HTERT RPE-1 (cell line): Measurements from ENCODE around the gene RBM33.

Experiments used
- in situ Hi-C: fragments of 300-500 bp; cut with MboI; formaldehyde crosslinking; loops from 4 replicates; pipeline ENCODE4 v1.14.3; 2020; ENCODE audit warnings: low sequenced_read_pairs

RBM33 gene

DNA sequence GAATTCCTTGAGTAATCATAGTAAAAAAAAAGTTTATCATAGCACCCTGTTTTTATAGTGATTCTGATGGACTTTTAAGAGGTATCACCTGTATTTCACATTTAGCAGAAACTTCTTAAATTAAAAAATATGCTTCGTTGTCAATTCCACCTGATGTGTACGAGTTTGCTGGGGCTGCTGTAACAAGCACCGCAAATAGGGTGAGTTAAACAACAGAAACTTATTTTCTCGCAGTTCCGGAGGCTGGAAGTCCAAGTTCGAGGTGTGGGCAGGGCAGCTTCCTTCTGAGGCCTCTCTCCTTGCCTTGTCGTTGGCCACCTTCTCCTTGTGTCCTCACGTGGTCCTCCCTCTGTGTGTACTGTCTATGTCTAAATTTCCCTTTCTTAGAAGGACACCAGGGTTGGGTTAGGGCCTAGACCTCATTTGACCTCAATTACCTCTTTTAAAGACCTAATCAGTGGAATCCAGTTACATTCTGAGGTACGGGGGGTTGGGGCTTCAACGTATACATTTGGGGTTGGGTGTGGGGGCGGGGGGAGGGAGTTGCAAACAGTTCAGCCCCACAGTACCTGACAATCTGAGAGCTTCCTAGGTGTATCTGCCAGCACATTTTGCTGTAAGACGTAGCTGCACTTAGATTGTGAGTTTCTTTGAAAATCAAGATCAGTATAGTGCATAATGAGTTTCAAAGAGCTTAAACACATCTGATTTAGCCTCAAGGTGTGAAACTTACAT is 72.7 kb downstream of the RBM33 start:
- in situ Hi-C loops: no loop called here

GRCh38 chr7:155721056-155721455 is 76.6 kb downstream of the RBM33 start:
- in situ Hi-C loops: no loop called here

- in situ Hi-C loops: no loop called here
Measured at GRCh38 chr7:155722118-155722517, 77.7 kb downstream of the RBM33 start.

- in situ Hi-C loops: no loop called here
Measured at GRCh38 chr7:155722936-155723335, 78.5 kb downstream of the RBM33 start.

- in situ Hi-C loops: no loop called here
Measured at GRCh38 chr7:155724327-155725005, 80.0 kb downstream of the RBM33 start.

DNA sequence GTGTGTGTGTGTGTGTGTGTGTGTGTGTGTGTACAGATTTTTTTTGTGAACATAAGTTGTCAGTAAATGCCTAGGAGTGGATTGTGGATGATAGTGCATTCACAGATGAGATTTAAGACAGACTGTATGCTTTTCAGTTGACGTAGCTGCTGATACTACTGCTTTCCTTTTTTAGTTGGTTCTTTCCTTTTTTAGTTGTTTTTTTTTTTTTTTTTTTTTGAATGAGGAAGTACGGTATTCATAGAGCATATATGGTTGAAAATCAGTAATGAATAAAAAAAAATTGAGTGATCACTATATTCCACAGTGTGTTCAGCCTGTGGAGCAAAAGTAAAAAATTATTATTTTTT is 80.5 kb downstream of the RBM33 start:
- in situ Hi-C loops: no loop called here

DNA sequence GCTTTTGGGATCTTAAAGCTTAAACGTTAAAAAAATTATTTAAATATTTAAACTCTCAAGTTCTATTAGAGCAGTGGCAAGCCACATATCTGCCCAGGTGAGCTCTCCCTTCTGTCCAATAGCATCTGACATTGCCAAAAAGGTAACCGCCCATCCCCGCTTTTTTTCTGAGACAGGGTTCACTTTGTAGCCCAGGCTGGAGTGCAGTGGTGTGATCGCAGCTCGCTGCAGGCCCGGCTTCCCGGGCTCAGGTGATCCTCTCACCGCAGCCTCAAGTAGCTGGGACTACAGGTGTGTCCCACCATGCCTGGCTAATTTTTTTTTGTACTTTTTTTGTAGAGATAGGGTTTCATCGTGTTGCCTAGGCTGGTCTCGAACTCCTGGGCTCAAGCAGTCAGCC is 83.2 kb downstream of the RBM33 start:
- in situ Hi-C loops: no loop called here

DNA sequence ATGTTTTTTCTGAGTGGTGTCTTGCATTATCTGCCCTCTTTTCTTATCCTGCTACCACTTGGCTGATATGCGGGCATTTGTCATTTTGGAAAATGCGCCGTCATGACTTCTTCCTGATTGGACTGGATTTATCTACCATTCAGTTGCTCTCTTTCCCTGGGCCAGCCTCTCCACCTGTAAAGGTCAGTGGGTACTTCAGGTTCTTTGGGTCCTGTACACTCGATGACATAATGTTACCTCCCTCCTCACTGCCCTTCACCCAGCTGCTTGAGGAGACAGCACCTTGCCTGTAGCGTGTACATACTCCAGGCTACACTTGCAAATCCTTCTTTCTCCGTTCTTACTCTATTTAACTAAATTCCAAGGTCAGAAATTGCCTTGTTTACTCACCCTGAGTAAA is 83.7 kb downstream of the RBM33 start:
- in situ Hi-C loops: no loop called here

DNA sequence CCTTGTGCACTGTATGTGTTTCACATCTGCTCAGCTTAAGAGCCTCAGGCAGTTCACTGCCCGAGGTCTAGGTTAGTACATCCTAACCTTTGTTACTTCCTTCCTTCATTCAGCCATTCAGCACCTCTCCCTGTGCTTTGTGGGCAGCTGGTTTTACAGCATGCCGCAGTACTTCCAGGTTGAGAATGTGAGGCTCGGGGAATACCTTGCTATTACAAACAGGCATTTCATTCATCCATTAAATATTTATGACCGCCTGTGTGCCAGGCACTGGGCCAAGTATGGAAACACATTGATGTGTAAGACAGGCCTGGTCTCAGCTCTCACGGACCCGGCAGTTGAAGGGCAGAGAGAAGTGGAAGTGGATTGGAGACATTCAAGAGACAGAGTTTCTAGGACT is 85.4 kb downstream of the RBM33 start:
- in situ Hi-C loops: no loop called here

DNA sequence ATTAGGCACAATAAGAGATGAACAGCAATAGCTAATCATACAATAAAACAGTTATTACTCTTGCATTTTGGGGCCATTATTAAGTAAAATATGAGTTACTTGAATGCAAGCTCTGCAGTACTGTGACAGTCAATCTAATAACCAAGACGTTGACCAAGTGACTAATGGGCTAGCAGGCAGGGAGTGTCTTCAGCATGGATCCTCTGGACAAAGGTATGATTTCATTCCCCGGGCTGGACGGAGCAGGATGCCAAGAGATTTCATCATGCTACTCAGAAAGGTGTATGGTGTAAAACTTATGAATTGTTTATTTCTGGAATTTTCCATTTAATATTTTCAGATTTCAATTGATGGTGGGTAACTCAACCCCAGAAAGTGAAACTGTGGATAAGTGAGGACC is 86.9 kb downstream of the RBM33 start:
- in situ Hi-C loops: no loop called here

- in situ Hi-C loops: no loop called here
Measured at GRCh38 chr7:155731871-155732270, 87.4 kb downstream of the RBM33 start.

DNA sequence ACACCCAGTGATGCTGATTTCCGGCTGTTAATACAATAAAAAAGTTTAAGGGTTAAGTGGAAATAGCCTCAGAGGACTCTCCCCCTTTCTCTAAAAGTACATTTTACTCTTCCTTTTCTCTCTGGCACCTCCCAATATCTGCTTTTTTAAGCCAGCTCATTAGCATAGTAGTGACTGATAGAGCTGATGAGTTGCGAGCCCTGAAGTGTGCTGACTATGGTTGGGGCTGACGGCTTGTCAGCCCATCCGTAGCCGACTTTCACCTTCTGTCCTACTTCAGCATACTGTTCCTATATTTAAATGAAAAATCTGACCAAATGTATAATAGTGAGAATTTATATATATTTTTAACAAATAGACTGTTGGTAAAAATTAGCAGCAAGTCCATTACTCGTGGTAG is 87.8 kb downstream of the RBM33 start:
- in situ Hi-C loops: no loop called here

DNA sequence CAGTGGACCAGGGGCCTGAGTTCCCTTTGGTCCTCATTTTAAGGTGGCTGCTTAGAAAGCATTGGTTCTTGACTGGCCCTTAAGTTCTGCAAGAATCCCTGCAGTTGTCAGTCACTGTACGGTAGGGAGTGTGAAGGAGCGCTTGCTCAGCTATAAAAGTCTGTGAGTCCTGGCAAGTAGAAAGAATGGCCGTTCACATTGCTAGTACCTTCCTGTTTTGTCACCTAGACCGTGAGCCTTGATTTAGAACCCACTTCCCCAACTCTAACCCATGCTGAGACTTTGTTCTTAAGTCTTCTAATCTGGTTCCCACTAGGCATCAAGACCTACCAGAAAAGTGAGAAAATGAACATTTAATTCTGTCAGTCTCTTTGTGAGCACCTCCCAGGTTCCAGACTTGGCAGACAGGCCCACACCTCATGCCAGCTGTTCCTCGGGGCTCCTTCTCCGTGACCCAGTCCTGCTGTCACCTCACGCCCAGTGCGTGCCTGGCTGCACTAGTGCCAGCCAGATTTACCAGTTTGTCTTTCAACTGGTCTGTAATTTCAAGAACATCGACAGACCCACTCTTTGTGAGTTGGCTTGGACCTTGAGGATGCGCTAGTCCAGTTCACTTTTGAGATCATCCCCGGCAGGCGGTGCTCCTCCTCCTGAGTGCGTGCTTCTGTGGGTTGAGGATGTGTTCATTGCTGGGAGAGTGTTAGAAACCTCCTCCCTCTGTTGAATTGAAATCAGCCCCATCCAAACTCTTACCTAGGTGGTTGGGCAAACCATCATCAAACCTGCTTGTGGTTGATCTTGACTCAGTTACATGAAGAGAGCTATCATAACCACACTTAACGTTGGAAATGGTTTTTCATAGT is 89.4 kb downstream of the RBM33 start:
- in situ Hi-C loops: no loop called here

- in situ Hi-C loops: no loop called here
Measured at GRCh38 chr7:155734445-155734809, 90.0 kb downstream of the RBM33 start.

GRCh38 chr7:155735442-155736115 is 91.1 kb downstream of the RBM33 start:
- in situ Hi-C loops: no loop called here

DNA sequence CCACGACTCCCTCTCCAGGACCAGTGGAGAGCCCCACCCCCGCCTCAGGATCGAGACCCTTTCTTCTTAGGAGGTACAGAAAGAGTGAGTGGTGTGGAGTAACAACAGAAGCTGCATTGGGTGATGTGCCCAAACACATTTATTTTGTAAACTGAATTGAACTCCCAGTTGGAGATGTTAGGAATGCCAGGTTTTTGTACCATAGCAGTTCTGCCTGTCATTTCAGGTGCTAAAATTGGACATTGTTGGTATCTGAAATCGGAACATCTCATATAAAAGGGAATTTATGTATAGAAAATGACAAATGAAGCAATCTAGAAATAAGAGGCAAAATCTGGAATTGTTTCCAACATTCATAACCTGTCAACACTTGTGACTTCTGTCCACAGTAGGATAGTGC is 93.1 kb downstream of the RBM33 start:
- in situ Hi-C loops: no loop called here

- in situ Hi-C loops: no loop called here
Measured at GRCh38 chr7:155738104-155738503, 93.6 kb downstream of the RBM33 start.

- in situ Hi-C loops: no loop called here
Measured at GRCh38 chr7:155738652-155739537, 94.4 kb downstream of the RBM33 start.

DNA sequence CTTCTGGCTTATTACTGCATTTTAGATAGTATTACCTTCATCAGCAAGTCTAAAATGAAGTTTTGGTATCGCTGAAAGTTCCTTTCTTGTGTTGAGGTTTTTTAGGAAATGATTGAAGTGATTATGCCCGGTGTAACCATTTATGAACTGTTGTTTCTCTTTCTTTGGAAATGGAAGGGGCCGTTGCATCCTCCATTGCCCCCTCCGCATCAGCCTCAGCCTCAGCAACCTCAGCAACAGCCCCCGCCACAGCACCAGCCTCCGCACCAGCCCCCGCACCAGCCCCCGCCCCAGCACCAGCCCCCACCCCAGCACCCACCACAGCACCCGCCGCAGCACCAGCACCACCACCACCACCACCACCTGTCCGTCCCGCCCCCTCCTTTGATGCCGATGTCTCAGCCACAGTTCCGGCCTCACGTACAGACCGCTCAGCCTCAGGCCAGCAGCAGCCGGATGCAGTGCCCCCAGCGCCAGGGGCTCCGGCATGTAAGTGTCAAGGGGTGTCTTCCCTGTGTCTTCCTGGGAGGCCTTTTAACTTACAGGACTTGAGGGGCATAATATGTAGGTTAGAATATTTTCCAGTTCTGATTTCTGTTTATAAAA is 95.2 kb downstream of the RBM33 start:
- in situ Hi-C loops: no loop called here

GRCh38 chr7:155741082-155741481 is 96.6 kb downstream of the RBM33 start:
- in situ Hi-C loops: no loop called here
